Measurements from ENCODE around the gene STARD10.

Gene STARD10

GRCh38 chr11:72824020-72824419 lies 30.2 kb upstream of the STARD10 start:
- Histone ChIP-seq H3K27ac (no peak overlapping the region), H3K4me2 (no peak overlapping the region), H3K4me1 (ENCODE audit: low read depth, poor library complexity, severe bottlenecking) (peaks cover 26% of the 10 kb centered on the region), H3K4me3 (IDR thresholded peaks at IDR 0.05; ENCODE audit: insufficient read depth, low read depth, low read length) (no peak overlapping the region), H2AFZ (ENCODE audit: low read depth) (no peak overlapping the region), H4K20me1 (ENCODE audit: insufficient read depth) (no peaks in the 10 kb centered on the region), H3K9ac (no peak overlapping the region), H3K27me3 (ENCODE audit: insufficient read depth, low read depth) (no peaks in the 10 kb centered on the region), H3K36me3 (ENCODE audit: insufficient read depth) (no peaks in the 10 kb centered on the region), H3K79me2 (ENCODE audit: insufficient read depth, low read depth) (no peaks in the 10 kb centered on the region)
- TF ChIP-seq CTCF (conservative IDR thresholded peaks at IDR 0.05; ENCODE audit: low read depth, low read length), result no peak

GRCh38 chr11:72823105-72823804 lies 29.4 kb upstream of the STARD10 start:
- Histone ChIP-seq H3K27me3 (ENCODE audit: insufficient read depth, low read depth) (no peaks in the 10 kb centered on the region), H3K4me3 (IDR thresholded peaks at IDR 0.05; ENCODE audit: insufficient read depth, low read depth, low read length) (no peak overlapping the region), H3K4me1 (ENCODE audit: low read depth, poor library complexity, severe bottlenecking) (peaks cover 26% of the 10 kb centered on the region), H4K20me1 (ENCODE audit: insufficient read depth) (no peaks in the 10 kb centered on the region), H3K36me3 (ENCODE audit: insufficient read depth) (no peaks in the 10 kb centered on the region), H2AFZ (ENCODE audit: low read depth) (no peak overlapping the region), H3K27ac (no peak overlapping the region), H3K4me2 (peak overlapping the region; percentile 82; the same call in 1 of the 2 replicates), H3K79me2 (ENCODE audit: insufficient read depth, low read depth) (no peaks in the 10 kb centered on the region), H3K9ac (peak overlapping the region; percentile 34; the same call in 1 of the 2 replicates)
- no peak for TF ChIP-seq CTCF (conservative IDR thresholded peaks at IDR 0.05; ENCODE audit: low read depth, low read length)

- no peak overlapping the region for H3K27ac ChIP-seq
- H3K27me3 ChIP-seq (ENCODE audit: insufficient read depth, low read depth), result no peaks in the 10 kb centered on the region
- peak overlapping the region; percentile 82 for H3K4me2 ChIP-seq
- no peak; the same call in 1 of the 2 replicates for TF ChIP-seq CTCF (conservative IDR thresholded peaks at IDR 0.05; ENCODE audit: low read depth, low read length)
- H3K4me1 ChIP-seq (ENCODE audit: low read depth, poor library complexity, severe bottlenecking), result peaks cover 23% of the 10 kb centered on the region
- peak overlapping the region; percentile 37; the same call in 1 of the 2 replicates for H3K9ac ChIP-seq
- H2AFZ ChIP-seq (ENCODE audit: low read depth), result peak overlapping the region; percentile 52
- H3K79me2 ChIP-seq (ENCODE audit: insufficient read depth, low read depth), result no peaks in the 10 kb centered on the region
- H3K4me3 ChIP-seq (IDR thresholded peaks at IDR 0.05; ENCODE audit: insufficient read depth, low read depth, low read length), result no peak overlapping the region
- no peaks in the 10 kb centered on the region for H3K36me3 ChIP-seq (ENCODE audit: insufficient read depth)
- no peaks in the 10 kb centered on the region for H4K20me1 ChIP-seq (ENCODE audit: insufficient read depth)
These were observed 28.3 kb upstream of the STARD10 start for GRCh38 chr11:72821920-72822799.

- Histone ChIP-seq H3K27ac (no peak overlapping the region), H3K9ac (peak overlapping the region; percentile 37; the same call in 1 of the 2 replicates)
These were observed 27.5 kb upstream of the STARD10 start for GRCh38 chr11:72821221-72821919.

More at GRCh38 chr11:72821221-72821919, 27.5 kb upstream of the STARD10 start:
- H2AFZ ChIP-seq (ENCODE audit: low read depth), result peak overlapping the region; percentile 52; the same call in 1 of the 2 replicates
- H3K79me2 ChIP-seq (ENCODE audit: insufficient read depth, low read depth), result peaks cover 2% of the 10 kb centered on the region
- peak overlapping the region; percentile 60; the same call in 1 of the 2 replicates for H3K4me2 ChIP-seq
- H3K27me3 ChIP-seq (ENCODE audit: insufficient read depth, low read depth), result no peaks in the 10 kb centered on the region
- H3K4me1 ChIP-seq (ENCODE audit: low read depth, poor library complexity, severe bottlenecking), result peaks cover 30% of the 10 kb centered on the region
- H3K4me3 ChIP-seq (IDR thresholded peaks at IDR 0.05; ENCODE audit: insufficient read depth, low read depth, low read length), result no peak overlapping the region
- no peak for TF ChIP-seq CTCF (conservative IDR thresholded peaks at IDR 0.05; ENCODE audit: low read depth, low read length)
- no peaks in the 10 kb centered on the region for H3K36me3 ChIP-seq (ENCODE audit: insufficient read depth)
- no peaks in the 10 kb centered on the region for H4K20me1 ChIP-seq (ENCODE audit: insufficient read depth)
